PC-3 (cell line): ENCODE results near the gene SGMS1. TPM values are rescaled to one million over a fixed set of nuclear protein-coding genes. Genes with fewer than 3 reads are reported as not detected.

Source experiments
- ATAC-seq: fragments of 200-7000 bp; cut with Tn5 transposase; 2 replicates; pipeline ENCODE4 v1.9.1; 2020; ENCODE audit warnings: mild to moderate bottlenecking, moderate library complexity
- BruUV-seq: library from RNA; stranded (reverse); fragments of 400-500 nt; replicated peaks from 2 replicates; lab custom pipeline; 2021; lab: Mats Ljungman, UMichigan
- CTCF ChIA-PET: fragments of 300-600 bp; sonication (Branson Sonifier 250); formaldehyde crosslinking; loops from one replicate; lab custom pipeline; 2022; ENCODE audit warnings: antibody characterized with exemption; lab: Charles Lee
- POLR2A ChIA-PET: fragments of 300-600 bp; sonication (Branson Sonifier 250); formaldehyde crosslinking; loops from one replicate; lab custom pipeline; 2022; ENCODE audit warnings: antibody characterized with exemption; ENCODE audit not compliant: unreplicated experiment; lab: Charles Lee
- DNase-seq: peaks from one replicate; pipeline ENCODE4 v3.0.0-alpha.2; 2015
- H2AFZ ChIP-seq: fragments of 300-600 bp; sonication (generic); 2 replicates; pipeline ENCODE4 v1.6.0; 2016; ENCODE audit warnings: antibody characterized with exemption, low read length
- H3F3A ChIP-seq: fragments of 300-600 bp; sonication (generic); one replicate; pipeline ENCODE4 v1.6.0; 2017; ENCODE audit warnings: antibody characterized with exemption, low read length, control low read depth, mild to moderate bottlenecking; ENCODE audit not compliant: unreplicated experiment
- H3K27ac ChIP-seq: fragments of 300-600 bp; sonication (generic); 2 replicates; pipeline ENCODE4 v1.5.1; 2016; ENCODE audit warnings: mild to moderate bottlenecking, low read length
- H3K27me3 ChIP-seq: fragments of 300-600 bp; sonication (generic); 2 replicates; pipeline ENCODE4 v1.6.1; 2016; ENCODE audit warnings: low read length, mixed read lengths
- H3K36me3 ChIP-seq: fragments of 300-600 bp; sonication (generic); 2 replicates; pipeline ENCODE4 v1.6.1; 2016; ENCODE audit warnings: low read depth, mixed run types, low read length, mixed read lengths
- H3K4me1 ChIP-seq: fragments of 300-600 bp; sonication (generic); 2 replicates; pipeline ENCODE4 v1.5.1; 2016; ENCODE audit warnings: low read length; ENCODE audit not compliant: insufficient read depth
- H3K4me2 ChIP-seq: fragments of 300-600 bp; sonication (generic); 2 replicates; pipeline ENCODE4 v1.6.0; 2016; ENCODE audit warnings: low read length
- H3K4me3 ChIP-seq: fragments of 300-600 bp; sonication (generic); 2 replicates; pipeline ENCODE4 v1.5.1; 2016; ENCODE audit warnings: mild to moderate bottlenecking, low read length, mixed read lengths
- H3K79me2 ChIP-seq: fragments of 300-600 bp; sonication (generic); 2 replicates; pipeline ENCODE4 v1.6.1; 2017; ENCODE audit warnings: low read length, mixed read lengths
- H3K9ac ChIP-seq: fragments of 300-600 bp; sonication (generic); 2 replicates; pipeline ENCODE4 v1.6.0; 2016; ENCODE audit warnings: mild to moderate bottlenecking, low read length
- H3K9me2 ChIP-seq: fragments of 300-600 bp; sonication (generic); replicated peaks from 2 replicates; pipeline ENCODE4 v1.6.1; 2016; ENCODE audit warnings: mixed run types, low read length, mixed read lengths
- H3K9me3 ChIP-seq: fragments of 300-600 bp; sonication (generic); 2 replicates; pipeline ENCODE4 v1.6.1; 2016; ENCODE audit warnings: low read length, mixed read lengths
- H4K20me1 ChIP-seq: fragments of 300-600 bp; sonication (generic); 2 replicates; pipeline ENCODE4 v1.6.1; 2016; ENCODE audit warnings: low read length, mixed read lengths
- CTCF ChIP-seq: fragments of 300-600 bp; sonication (generic); conservative IDR thresholded peaks from 2 replicates; pipeline ENCODE4 v1.5.1; 2017; ENCODE audit warnings: antibody characterized with exemption, low read depth, mild to moderate bottlenecking, low read length
- EZH2 ChIP-seq: fragments of 300-600 bp; sonication (generic); IDR thresholded peaks from one replicate; pipeline ENCODE4 v1.6.1; 2017; ENCODE audit warnings: antibody characterized with exemption, mild to moderate bottlenecking, low read length; ENCODE audit not compliant: unreplicated experiment
- EZH2phosphoT487 ChIP-seq: fragments of 300-600 bp; sonication (generic); IDR thresholded peaks from 2 replicates; pipeline ENCODE4 v1.6.1; 2018; ENCODE audit warnings: mild to moderate bottlenecking, antibody characterized with exemption, low read length, borderline replicate concordance
- intact Hi-C: fragments of 100-400 bp; cut with micrococcal nuclease; formaldehyde crosslinking; loops from 2 replicates; pipeline ENCODE4 v1.9.0; 2023
- total RNA-seq: library from RNA; depleted of rRNA; stranded (reverse); fragments of >200 nt; gene quantifications from 2 replicates; pipeline ENCODE4 v1.2.3, GENCODE V29; 2014

SGMS1 gene
- total RNA-seq, 1 experiment from 2014 or later: 61.4 TPM

- Histone ChIP-seq H3K4me3 (peak overlapping the region; percentile 3; the same call in 1 of the 2 replicates), H3K9ac (0 out of 2 replicates have a peak overlapping the region, but pooled peaks have one; percentile 1), H3F3A (peaks cover 25% of the 10 kb centered on the region), H3K27me3 (no peaks in the 10 kb centered on the region), H3K4me2 (peak overlapping the region; percentile 66), H3K27ac (peak overlapping the region; percentile 66), H2AFZ (no peak overlapping the region), H3K4me1 (peaks cover 74% of the 10 kb centered on the region), H3K9me2 (no peaks in the 10 kb centered on the region), H3K36me3 (no peaks in the 10 kb centered on the region), H4K20me1 (peaks cover 22% of the 10 kb centered on the region), H3K79me2 (peaks cover 76% of the 10 kb centered on the region), H3K9me3 (no peaks in the 10 kb centered on the region)
- DNase-seq (peak; percentile 74), ATAC-seq (peak; percentile 34)
- intact Hi-C loops: loop anchor here (1.0 to 5.0 kb wide), 7 partner anchors 16 to 281 kb away; no protein-coding TSS in a partner anchor
- CTCF ChIA-PET: no interaction called here
- TF ChIP-seq CTCF (no peak), EZH2phosphoT487 (no peak), EZH2 (no peak)
- BruUV-seq: no TSS peak
- POLR2A ChIA-PET: interaction anchor here (1.0 kb wide), 1 partner anchor 19 kb away, joined by 5 read pairs; no protein-coding TSS in a partner anchor
Observed at GRCh38 chr10:50605951-50606270, 17.8 kb downstream of the SGMS1 start.

DNA sequence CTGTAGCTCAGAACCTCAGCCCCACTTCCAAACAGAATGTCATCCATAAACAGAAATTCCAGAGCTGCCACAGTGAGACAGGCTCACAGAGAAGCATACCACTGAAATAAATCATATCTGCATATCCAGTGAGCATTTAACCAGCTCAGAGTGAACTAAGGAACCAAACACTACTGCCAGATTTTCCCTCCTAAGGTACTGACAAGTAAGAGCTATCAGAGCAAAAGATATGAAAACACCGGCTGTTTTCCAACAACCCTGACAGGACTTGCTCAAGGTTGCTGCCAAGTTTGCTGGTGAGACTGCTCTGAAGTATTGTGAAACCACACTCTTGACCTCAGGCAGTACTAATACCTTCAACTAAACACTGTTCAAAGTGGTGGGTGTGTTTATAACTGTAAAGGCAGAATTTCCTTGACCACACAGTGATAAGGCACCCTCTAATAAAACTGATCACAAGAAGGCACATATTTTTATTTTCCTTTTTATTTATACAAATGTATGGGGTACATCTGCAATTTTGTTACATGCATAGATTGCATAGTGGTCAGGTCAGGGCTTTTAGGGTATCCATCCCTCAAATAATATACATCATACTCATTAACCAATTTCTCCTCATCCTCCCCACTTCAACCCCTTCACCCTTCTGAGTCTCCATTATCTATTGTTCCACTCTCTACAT lies 18.3 kb downstream of the SGMS1 start:
- H3K9me2 ChIP-seq: no peaks in the 10 kb centered on the region
- peaks cover 79% of the 10 kb centered on the region for H3K4me1 ChIP-seq
- intact Hi-C loops: loop anchor here (1.0 to 5.0 kb wide), 7 partner anchors 17 to 280 kb away; no protein-coding TSS in a partner anchor
- BruUV-seq: no TSS peak
- H3K4me2 ChIP-seq: peak overlapping the region; percentile 66
- TF ChIP-seq CTCF (no peak), EZH2phosphoT487 (no peak), EZH2 (no peak)
- no peak overlapping the region for H2AFZ ChIP-seq
- no peaks in the 10 kb centered on the region for H3K9me3 ChIP-seq
- H3K36me3 ChIP-seq: no peaks in the 10 kb centered on the region
- H3F3A ChIP-seq: peaks cover 25% of the 10 kb centered on the region
- ATAC-seq: peak; percentile 73
- DNase-seq: peak; percentile 99
- no peaks in the 10 kb centered on the region for H3K27me3 ChIP-seq
- CTCF ChIA-PET: interaction anchor here (0.6 to 1.5 kb wide), 3 partner anchors 16 to 330 kb away, joined by 3 to 5 read pairs (median 3); no protein-coding TSS in a partner anchor
- peak overlapping the region; percentile 66 for H3K27ac ChIP-seq
- 0 out of 2 replicates have a peak overlapping the region, but pooled peaks have one; percentile 1 for H3K9ac ChIP-seq
- H3K4me3 ChIP-seq: peak overlapping the region; percentile 13; the same call in 1 of the 2 replicates
- peaks cover 26% of the 10 kb centered on the region for H4K20me1 ChIP-seq
- H3K79me2 ChIP-seq: peaks cover 75% of the 10 kb centered on the region
- POLR2A ChIA-PET: interaction anchor here (0.6 to 1.0 kb wide), 4 partner anchors 13 to 47 kb away, joined by 3 to 5 read pairs (median 4); no protein-coding TSS in a partner anchor
